ENCODE measurements around the gene MRPL2. TPM values are rescaled to one million over a fixed set of nuclear protein-coding genes. Genes with fewer than 3 reads are reported as not detected.

The MRPL2 gene
- total RNA-seq (2021) (86.2 and 110 TPM in 2 replicates), Bru-seq, nascent RNA (percentile 78 among the genes with signal in this experiment), BruChase-seq, experiment 1, labeled RNA remaining after a 2-hour chase (percentile 75 among the genes with signal in this experiment), BruChase-seq, experiment 2, labeled RNA remaining after a 6-hour chase (percentile 87 among the genes with signal in this experiment)
- long read RNA-seq, transcript MRPL2-202 (7 exons, 1,588 nt), result major isoform, 118 of 151 reads
- long read RNA-seq, transcript MRPL2-208 (3 exons, 570 nt), result minor isoform, 5 of 151 reads
- long read RNA-seq, partial matches to known transcripts, result 5 of 151 reads
- long read RNA-seq, other reads (novel, unspliced or antisense), result 16 of 151 reads

DNA sequence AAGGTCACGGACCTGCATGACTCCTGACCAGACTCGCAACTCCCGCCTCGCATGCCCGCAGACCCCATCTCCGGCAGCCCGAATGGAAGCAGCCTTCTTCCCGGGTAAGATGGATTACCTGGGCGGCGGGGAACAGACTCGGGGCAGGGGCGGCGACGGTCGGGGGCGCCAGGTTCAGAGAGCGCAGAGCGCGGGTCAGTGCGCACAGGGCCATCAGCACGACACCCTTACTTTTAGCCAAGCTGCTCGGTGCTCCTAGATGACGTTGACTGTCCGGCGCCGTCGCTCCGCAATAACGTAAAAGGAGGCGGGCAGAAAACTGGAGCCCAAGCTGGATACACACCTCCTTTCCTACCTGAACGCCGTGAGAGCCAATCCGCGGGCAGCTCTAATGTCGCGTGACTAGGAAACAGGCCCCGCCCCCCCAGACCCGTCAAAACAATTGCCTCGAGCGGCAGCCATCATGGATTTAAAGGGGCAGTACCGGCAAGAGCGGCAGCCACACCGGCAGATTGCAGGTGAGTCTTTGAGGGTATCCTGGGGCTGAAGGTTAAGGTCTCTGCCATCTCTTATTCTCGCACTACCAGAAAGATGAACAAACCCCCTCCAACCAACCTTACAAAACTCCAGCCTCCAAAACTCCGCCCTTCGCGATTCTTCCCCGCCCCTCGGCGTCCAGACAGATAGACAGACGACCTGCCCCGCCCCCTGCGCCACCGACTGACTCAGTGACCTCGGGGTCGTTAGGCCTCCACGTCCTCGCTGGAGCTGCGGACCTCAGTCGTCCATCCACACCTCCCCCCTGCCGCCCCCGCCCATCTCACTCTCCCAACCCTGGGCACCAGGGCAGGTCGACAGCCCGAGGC, at the start of gene MRPL2, which contains the start of gene KLC4:
Gene MRPL2 (minus strand): TSS at position 267 of the 866 bp plus-strand sequence. CDS start 53 bp downstream, at position 214.
Gene KLC4 (plus strand): TSS at position 464 of the 866 bp plus-strand sequence. CDS start 1,705 bp downstream, outside the sequence.
- DNase-seq, result peak; percentile 94 to 95
- ChIA-PET POLR2A (ENCODE audit: unreplicated experiment) (interaction anchor here (0.5 to 1.1 kb wide), 12 partner anchors 16 to 465 kb away, joined by 3 to 8 read pairs (median 6); partner anchors contain the start of genes CNPY3, CUL9, KLHDC3 and PPP2R5D), CTCF (interaction anchor here (0.5 to 1.2 kb wide), 2 partner anchors 85 to 437 kb away, joined by 4 read pairs; no protein-coding TSS in a partner anchor)
- TF ChIP-seq, protein P1, sequence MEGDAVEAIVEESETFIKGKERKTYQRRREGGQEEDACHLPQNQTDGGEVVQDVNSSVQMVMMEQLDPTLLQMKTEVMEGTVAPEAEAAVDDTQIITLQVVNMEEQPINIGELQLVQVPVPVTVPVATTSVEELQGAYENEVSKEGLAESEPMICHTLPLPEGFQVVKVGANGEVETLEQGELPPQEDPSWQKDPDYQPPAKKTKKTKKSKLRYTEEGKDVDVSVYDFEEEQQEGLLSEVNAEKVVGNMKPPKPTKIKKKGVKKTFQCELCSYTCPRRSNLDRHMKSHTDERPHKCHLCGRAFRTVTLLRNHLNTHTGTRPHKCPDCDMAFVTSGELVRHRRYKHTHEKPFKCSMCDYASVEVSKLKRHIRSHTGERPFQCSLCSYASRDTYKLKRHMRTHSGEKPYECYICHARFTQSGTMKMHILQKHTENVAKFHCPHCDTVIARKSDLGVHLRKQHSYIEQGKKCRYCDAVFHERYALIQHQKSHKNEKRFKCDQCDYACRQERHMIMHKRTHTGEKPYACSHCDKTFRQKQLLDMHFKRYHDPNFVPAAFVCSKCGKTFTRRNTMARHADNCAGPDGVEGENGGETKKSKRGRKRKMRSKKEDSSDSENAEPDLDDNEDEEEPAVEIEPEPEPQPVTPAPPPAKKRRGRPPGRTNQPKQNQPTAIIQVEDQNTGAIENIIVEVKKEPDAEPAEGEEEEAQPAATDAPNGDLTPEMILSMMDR (conservative IDR thresholded peaks at IDR 0.05), result no peak
- TF ChIP-seq EZH2 (IDR thresholded peaks at IDR 0.05; ENCODE audit: low read depth), result no peak
- H3K9me3 ChIP-seq (ENCODE audit: insufficient read depth, low read depth), result no peaks in the 10 kb centered on the region
- peak within 1 kb of the TSS; percentile 96 for H3K4me2 ChIP-seq
- peaks cover 26% of the 10 kb centered on the region; the same call in 1 of the 2 replicates for H3F3A ChIP-seq (ENCODE audit: insufficient read depth, low read depth)
- peak within 1 kb of the TSS; percentile 87 for H2AFZ ChIP-seq
- peaks cover 22% of the 10 kb centered on the region for H3K4me1 ChIP-seq (replicated peaks; ENCODE audit: insufficient read depth)
- H3K36me3 ChIP-seq (ENCODE audit: low read depth), result no peaks in the 10 kb centered on the region; the same call in 1 of the 2 replicates
- BruUV-seq (replicated peaks), result no TSS peak
- H3K4me3 ChIP-seq, result peak within 1 kb of the TSS; percentile 80
- H3K9me2 ChIP-seq (ENCODE audit: insufficient read depth), result no peaks in the 10 kb centered on the region
- peak within 1 kb of the TSS; percentile 61 for H3K27ac ChIP-seq
- intact Hi-C loops (cut with micrococcal nuclease; ENCODE audit: unreplicated experiment), result loop anchor here (1.0 to 5.0 kb wide), 3 partner anchors 47 to 115 kb away; partner anchors contain the start of genes KLHDC3, MEA1 and SRF
- peaks cover 32% of the 10 kb centered on the region for H3K79me2 ChIP-seq (ENCODE audit: low read depth)
- no peaks in the 10 kb centered on the region for H3K27me3 ChIP-seq (ENCODE audit: insufficient read depth, low read depth)
- H4K20me1 ChIP-seq (ENCODE audit: insufficient read depth), result no peaks in the 10 kb centered on the region

DNA sequence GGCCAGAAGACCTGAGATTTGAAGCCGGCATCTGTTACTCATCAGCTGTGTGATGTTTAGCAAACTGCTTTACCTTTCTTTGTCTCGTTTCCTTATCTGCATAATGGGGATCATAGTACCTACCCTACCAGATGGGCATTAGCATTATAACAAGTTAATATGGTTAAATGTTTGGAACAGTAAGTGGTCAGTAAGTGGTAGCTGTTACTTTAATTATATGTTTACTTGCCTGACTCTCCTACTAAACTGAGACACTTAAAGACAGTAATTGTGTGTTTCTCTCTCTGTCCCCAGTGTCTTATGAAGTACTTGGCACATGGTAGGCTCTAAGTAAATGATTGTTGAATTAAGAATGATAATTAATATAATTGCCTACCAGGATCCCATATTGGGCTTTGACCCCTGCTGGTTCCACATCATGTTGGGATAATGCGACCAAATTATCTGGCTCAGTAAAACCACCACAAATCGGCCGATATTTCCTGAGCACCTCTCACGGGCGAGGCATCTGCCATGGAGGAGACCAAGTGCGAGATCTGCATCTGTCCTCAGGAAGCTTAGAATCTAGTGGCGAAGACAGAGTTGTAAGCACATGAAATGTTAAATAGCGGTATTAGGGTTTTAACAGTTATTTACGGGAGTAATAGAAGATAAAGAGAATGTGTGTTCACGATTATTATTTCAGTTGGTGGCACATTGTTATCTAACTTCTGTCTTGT, 48.3 kb upstream of the MRPL2 start:
- Histone ChIP-seq H3K79me2 (ENCODE audit: low read depth) (peaks cover 25% of the 10 kb centered on the region), H3K27me3 (ENCODE audit: insufficient read depth, low read depth) (no peaks in the 10 kb centered on the region), H3K4me1 (replicated peaks; ENCODE audit: insufficient read depth) (peaks cover 14% of the 10 kb centered on the region), H3K36me3 (ENCODE audit: low read depth) (no peaks in the 10 kb centered on the region), H3K9me2 (ENCODE audit: insufficient read depth) (no peaks in the 10 kb centered on the region), H3K27ac (no peak overlapping the region), H2AFZ (no peak overlapping the region), H3F3A (ENCODE audit: insufficient read depth, low read depth) (peaks cover 9% of the 10 kb centered on the region), H3K9me3 (ENCODE audit: insufficient read depth, low read depth) (no peaks in the 10 kb centered on the region), H3K4me2 (no peak overlapping the region), H3K4me3 (no peak overlapping the region), H4K20me1 (ENCODE audit: insufficient read depth) (no peaks in the 10 kb centered on the region)
- TF ChIP-seq EZH2 (IDR thresholded peaks at IDR 0.05; ENCODE audit: low read depth), result no peak
- TF ChIP-seq, protein P1 (conservative IDR thresholded peaks at IDR 0.05), result no peak
- DNase-seq, result no peak
- intact Hi-C loops (cut with micrococcal nuclease; ENCODE audit: unreplicated experiment), result no loop called here
- no TSS peak for BruUV-seq (replicated peaks)
- POLR2A ChIA-PET (ENCODE audit: unreplicated experiment), result interaction anchor here (0.6 kb wide), 1 partner anchor 14 kb away, joined by 19 read pairs; no protein-coding TSS in a partner anchor
- CTCF ChIA-PET, result no interaction called here

Data from PC-9 (cell line).